Fibroblast of skin of back (primary cell): ENCODE measurements around the gene PTPN13.
"Not testable (repeated sequence)": the region's sequence is repeated elsewhere in the genome, so short reads cannot be mapped to it uniquely, and the experiment has no call there.

ENCODE experiments used
- DNase-seq: peaks from one replicate; pipeline ENCODE4 v3.0.0-alpha.2; 2013

Gene PTPN13

DNA sequence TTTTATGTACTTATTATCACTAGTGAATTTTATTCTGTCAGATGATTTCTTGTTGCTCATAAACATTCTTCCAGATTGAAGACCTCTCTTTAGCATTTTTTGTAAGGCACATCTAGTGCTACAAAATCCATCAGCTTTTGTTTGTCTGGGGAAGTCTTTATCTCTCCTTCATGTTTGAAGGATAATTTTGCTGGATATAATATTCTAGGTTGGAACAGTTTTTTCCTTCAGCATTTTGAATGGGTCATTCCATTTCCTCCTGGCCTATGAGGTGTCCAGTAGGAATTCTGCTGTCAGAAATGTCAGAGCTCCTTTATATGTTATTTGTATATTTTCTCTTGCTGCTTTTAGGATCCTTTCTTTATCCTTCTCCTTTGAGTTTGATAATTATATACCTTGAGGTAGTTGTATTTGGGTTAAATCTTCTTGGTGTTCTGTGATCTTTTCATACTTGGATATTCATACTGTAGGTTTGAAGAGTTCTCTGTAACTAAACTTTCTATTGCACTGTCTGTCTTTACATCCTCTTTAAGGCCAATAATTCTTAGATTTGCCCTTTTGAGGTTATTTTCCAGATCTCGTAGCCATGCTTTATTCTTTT, 58.3 kb downstream of the PTPN13 start:
- no peak for DNase-seq

DNA sequence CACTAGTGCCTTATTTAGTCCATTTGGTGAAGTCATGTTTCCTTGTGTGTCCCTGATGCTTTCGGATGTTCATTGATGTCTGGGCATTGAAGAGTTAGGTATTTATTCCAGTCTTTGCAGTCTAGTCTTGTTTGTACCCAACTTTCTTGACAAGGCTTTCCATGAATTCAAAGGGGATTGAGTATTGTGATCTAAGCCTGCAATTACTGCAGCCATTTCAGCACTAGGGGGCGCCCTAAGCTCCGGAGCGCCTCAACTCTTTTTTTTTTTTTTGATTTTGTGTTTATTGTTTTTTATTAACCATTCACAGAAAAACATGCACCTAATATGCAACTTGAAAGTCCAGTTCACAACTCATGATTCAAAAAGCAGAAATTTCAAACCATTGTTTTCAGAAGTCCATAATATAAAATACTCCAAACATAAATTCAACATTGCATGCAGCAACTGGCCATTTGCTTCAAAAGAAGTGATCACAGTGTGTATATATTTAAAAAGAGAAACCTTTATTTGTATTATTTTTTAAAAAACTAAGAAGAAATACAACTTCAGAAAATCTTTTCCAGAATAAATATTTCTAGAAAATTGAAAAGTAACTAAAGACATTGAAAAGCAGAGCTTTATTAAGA, 59.2 kb downstream of the PTPN13 start:
- no peak for DNase-seq

DNA sequence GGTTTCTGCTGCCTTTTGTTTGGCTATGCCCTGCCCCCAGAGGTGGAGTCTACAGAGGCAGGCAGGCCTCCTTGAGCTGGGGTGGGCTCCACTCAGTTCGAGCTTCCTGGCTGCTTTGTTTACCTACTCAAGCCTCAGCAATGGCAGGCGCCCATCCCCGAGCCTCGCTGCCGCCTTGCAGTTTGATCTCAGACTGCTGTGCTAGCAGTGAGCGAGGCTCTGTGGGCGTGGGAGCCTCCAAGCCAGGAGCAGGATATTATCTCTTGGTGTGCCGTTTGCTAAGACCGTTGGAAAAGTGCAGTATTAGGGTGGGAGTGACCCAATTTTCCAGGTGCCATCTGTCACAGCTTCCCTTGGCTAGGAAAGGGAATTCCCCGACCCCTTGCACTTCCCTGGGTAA, 62.7 kb downstream of the PTPN13 start:
- not testable (repeated sequence) for DNase-seq

DNA sequence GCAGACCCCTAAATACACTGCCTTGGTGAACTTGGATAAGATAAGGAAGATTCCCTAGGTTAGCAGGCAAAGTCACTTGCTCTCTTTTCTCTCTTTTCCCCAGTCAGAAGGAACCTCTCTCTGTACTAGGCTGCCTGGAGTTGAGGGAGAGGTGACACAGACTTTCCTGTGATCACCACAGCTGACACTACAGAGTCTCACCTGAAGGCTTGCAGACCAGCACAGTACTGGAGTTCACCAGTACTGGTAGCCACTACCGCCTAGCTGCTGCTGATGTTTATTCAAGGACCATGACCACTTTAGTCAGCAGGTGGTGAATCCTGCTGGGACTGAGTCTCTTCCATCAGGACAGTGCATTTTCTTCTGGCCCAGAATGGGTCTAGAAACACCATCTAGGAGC, 63.3 kb downstream of the PTPN13 start:
- no peak for DNase-seq

DNA sequence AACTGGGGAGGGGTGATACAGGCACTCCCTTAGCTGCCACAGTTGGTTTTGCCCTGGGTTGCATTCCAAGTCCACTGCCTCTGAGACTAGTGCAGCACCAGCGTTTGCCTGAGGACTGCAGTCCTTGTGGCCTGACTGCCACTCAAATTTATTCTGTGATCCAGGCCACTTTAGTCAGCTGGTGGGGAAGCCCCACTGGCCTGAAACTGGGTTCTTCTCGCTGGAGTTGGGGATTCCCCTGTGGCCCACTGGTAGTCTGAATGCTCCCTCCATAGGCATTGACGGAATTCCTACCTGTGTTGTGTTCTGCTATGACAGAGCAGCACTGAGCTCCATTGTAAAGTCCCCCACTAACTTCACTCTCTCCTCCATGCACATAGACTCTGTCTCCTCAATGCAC, 63.8 kb downstream of the PTPN13 start:
- no peak for DNase-seq

DNA sequence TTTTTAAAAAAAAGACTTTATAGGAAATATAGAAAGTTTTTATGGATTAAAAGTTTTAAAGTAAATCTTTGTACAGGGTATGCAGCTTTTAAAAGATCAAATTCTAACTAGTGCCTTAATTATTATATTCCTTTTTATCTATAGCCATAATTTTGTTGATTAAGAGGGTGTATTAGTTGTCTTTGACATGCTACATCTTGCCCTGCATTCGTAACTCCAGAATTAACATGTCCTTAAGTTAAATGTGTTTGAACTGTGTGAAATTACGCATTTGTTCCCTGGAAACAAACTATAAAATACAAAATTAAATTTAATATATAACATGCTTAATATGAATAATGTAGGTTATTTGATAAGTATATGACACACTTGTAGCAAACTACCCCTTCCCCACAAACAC, 66.3 kb downstream of the PTPN13 start:
- DNase-seq = no peak

DNA sequence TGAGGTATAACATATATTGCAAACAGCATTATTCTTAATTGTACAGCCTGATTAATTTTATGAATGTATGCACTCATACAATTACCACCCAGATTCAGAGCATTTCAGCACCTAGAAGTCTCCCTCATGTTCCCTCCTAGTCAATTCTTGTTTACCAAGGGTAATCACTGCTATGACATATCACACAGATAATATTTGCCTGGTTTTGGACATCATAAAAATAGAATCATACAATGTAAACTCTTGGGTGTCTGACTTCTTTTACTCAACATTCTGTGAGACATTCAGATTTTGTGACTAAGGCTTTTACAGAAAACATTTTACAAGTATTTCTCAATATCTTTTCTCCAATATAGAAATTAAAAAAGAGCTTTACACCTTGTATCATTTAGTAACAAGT, 66.9 kb downstream of the PTPN13 start:
- no peak for DNase-seq

DNA sequence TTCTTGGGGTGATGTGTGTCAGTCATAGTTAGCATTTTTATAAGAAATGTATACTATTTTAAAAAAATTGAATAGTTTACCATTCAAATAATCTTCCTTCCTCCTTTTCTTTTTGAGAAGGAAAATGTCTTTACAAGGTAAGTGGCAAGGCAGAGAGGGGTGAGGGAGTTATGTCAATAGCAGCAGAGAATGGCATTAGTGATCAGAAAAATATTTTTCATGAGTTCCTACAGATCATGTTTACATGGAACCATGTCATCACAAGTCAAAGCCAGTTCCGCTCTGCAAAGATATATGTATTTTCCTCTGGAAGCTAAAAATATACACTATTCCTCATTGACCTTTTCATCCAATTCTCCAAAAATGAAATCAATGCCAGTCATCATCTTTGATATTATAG, 67.3 kb downstream of the PTPN13 start:
- no peak for DNase-seq

DNA sequence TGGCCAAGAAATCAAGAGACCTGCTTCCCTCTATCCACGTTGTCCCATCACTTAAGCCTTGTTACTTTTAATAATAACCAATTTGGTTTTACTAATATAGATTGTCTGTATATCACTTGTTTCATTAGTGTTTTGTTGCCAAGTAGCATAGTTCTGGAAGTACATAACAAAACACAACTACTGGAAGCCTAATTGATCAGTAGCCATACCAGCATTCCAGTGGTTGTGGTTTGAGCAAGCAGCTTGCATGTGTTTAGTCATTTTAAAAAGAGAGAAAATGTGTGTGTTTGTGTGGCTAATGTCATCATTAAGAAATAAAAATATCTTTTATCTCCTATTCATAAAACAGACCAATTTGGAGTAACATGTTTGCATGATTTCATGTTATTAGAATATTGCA, 70.8 kb downstream of the PTPN13 start:
- DNase-seq = peak; percentile 71

DNA sequence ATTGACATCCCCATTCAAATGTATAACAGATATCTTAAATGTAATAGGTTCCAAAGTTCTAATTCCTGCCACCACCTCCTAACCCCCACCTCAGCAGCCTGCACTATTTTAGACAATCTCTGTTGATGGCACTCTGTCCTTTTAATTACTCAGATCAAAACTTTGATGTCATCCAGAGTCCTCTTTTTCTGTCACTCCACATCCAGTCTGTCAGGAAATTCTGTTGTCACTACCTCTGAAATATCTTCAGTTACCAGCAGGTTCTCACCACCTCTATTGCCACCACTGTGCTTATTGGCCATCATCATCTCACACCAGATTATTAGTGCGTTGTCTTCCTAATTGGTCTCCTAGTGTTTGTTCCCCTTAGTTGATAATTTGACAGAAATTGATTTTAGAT, 76.2 kb downstream of the PTPN13 start:
- no peak for DNase-seq

DNA sequence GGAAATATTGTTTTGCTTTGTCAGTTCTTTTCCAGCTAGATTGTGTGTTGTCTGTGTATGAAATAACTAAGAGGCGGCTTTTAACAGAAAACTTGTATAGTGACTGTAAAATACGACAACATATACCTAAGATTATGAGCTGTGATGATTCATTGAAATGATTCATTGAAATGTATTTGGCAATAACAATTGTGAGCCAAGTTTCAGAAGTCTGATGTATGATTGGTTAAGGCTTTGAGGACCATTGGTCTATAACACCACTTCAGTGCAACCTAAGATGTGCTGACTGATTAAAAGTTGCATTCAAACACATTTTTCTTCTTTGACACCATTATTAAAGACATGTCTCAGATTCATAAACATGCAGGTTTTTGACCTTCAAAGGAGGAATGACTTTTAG, 76.6 kb downstream of the PTPN13 start:
- peak; percentile 56 for DNase-seq

DNA sequence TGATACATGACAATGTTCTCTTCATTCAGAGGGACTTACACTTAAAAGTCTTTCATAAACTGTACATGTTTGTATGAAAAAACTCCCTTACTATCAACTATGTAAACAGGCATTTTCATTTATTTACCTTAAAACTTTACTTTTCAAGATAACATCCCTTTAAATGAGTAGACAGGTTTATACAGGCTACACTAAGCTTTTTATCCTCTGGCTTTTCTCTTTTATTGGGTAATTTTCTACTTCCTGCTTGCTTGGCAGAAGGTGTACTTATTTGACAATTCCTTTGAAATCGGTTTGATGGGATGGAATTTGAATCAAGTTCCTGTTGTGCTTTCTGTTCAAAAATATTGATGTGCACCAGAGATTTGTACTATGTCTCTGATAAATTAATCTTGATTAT, 81.4 kb downstream of the PTPN13 start:
- DNase-seq = no peak

DNA sequence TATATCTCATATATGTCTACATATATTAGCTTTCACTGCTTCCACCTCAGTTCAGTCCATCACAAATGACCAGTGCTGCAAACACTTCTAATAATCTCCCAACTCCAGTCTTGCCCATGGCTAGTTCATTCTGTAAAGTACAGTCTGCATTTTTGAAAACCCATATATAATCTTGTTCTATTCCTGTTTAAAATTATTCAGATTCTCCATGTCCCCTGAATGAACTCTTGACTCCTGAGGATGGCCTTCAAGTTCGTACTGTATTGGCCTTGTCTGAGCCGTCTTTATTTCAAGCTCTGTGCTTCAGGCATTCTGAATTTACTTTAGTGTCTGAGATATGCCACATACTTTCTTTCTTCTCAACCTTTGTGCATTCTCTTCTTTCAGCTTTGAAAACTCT, 84.7 kb downstream of the PTPN13 start:
- DNase-seq = no peak

DNA sequence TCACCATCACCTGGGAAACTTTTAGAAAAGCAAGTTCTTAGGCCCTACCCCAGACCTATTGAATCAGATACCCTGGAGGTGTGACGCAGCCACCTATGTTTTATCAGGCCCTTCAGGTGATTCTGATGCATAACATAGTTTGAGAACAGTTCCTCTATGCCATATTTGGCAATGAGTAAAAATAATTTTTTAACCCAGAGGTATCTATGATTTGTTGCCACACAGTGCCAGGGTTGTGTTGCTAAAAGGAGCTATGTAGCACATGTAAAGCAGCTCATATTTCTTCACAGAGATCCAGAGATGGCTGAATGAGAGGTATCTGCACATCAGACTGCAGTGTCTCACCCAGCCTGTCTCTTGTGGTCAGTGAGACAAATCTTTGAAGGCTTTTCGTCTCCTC, 85.3 kb downstream of the PTPN13 start:
- no peak for DNase-seq

DNA sequence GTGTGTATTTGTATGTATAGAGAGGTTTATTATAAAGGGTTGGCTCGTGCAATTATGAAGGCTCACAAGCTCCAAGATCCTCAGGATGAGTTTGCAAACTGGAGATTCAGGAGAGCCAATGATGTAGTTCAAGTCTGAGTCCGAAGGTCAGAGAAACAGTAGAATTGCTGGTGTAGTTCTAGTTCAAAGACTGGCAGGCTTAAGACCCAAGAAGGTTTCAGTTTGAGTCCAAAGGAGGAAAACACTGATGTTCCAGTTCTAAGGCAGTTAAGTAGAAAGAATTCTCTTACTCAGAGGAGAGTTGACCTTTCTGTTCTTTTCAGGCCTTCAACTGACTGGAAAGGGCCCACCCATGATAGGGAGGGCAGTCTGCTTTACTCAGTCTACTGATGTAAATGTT, 89.1 kb downstream of the PTPN13 start:
- DNase-seq = no peak

DNA sequence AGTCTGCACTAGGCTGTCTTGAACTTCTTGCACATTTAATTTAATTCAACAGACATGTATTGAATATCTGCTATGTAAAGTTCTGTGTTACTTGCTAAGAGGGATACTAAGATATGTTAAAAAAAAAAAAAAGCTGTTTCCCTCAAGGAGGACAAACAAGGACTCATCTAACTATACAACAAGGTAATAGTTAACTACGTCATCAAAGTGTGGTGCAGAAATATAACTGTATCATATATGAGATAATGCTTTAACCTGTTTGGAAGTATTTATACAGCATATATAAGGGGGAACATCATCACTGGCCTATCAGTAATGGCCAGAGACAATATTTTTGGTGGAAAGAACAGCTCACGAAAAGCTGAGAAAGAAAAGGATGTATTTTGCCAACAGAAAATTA, 89.9 kb downstream of the PTPN13 start:
- DNase-seq = no peak

DNA sequence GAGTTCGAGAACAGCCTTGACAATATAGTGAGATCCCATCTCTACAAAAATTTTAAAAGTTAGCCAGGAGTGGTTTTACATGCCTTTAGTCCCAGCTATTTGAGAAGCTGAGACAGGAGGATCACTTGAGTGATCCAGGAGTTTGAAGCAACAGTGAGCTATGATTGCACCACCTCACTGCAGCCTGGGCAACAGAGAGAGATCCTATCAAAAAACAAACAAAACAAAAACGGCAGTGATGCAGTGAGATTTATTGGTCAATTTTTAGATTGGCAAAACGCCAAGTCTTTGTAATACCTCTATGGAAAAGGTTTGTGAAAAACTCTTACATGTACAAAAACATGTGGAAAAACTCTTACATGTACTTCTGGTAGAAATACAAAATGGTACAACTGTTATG, 91.3 kb downstream of the PTPN13 start:
- no peak for DNase-seq

DNA sequence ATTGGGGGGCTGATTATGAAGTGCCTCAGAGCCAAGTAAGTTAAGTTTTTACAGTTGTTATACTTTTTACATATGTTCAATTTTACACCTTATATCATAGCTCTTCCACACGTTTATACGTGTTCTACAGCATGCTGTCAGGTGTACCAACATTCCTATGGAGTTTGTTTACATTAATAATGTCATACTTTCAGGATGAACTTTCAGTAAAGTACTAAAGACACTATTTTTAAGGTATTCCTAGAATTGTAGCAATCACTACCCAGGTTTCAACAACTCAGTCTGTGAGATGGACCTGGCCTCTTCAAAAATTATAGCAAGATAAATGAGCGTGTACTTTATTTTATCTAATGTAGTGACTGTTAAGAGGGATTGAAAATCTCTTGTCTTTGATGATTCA, 92.6 kb downstream of the PTPN13 start:
- DNase-seq = no peak

DNA sequence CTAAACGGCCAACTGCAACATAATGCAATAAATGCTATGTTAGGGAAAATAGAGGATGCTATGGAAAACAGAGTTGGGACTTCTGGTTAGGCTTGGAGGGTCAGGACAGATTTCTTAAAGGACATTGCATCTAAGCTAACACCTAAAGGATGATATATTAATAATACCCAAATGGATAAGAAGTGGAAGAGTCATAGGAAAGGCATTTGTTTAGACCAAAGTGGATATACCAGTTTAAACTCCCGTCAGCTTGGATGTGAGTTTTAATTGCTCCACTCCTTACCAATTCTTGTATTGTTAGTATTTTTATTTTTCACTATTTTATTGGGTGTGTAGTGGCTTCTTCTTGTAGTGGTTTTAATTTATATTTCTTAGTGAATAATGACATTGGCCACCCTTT, 93.9 kb downstream of the PTPN13 start:
- DNase-seq = no peak

DNA sequence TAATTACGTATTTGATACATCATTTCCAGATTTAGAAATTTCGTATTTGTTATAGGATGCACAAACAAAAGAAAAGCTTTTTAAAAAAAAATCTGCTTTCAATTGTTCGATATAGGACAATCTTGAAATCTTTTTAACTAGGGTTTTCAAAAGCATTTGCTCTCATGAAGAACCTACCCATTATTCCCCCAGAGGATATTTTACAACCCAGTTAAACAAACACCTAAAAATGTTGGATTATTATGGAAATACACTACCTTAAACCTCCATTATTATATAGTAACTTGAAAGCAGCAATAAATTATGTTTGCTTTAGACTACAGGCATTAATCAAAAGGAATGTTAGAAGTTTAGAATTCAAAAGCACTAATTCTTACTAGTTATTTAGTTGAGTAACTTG, 110.5 kb downstream of the PTPN13 start:
- no peak for DNase-seq

DNA sequence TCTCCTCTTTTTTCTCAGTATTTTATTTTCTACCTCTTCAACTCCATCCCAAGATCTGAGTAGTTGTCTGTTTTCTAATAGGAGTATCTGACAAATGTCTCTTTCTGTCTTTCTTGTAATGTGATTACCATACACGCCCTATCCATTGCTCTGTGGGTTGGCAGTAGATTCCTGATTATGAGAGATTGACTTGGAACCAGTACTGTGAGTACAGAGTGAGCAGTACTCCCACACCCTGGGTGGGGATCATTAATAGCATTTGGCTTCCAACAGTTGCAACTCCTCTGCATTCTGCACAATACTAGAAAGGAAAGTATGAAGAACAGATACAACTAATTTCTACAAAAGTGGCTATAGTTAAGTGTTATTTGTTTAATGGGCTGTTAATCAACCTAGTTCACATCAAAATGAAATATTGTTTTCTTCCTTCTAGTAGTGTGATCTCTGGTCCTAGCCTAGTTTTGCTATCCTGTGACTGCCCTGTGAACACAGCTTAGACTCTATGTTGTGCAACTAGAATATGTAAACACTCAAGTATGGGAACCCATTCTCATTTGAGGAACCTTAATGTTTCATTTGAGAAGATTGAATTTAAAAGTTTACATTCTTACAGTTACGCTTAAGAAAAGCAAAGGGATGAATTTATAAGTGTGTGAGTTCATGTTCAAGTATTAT, 112.9 kb downstream of the PTPN13 start:
- no peak for DNase-seq

DNA sequence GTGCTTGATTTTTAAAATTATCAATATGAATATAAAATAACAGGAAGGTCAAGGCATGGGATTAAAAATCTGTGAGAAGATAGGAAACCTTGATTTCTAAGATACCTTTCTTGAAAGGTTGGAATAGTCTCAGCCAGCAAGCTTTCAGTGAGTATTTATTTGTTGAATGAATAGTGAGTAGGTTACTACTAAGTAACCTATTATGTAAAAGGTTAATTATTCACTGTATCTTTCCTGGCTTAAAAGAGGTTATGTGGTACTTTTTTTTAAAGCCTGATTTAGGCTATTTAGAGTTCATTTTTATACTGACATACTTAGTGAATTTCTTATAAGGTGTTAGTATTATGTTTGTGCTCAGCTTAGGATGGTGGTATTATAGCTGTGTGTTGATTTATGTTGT, 123.5 kb downstream of the PTPN13 start:
- no peak for DNase-seq

DNA sequence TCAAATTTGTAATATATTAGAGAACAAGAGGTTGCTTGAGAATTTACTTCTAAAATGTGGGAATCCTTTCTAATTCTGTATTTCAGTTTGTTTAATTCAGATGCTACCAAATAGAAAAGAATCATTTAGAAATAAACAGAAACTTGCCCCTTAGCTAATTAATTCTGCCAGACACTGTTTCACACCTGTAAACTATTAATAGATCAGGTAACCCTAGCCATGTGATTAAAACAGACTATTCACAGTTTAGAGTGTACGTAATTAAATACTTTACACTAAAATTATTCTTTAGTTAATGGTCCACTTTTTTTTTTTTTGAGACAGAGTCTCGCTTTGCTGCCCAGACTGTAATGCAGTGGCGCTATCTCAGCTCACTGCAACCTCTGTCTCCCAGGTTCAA, 124.0 kb downstream of the PTPN13 start:
- no peak for DNase-seq

DNA sequence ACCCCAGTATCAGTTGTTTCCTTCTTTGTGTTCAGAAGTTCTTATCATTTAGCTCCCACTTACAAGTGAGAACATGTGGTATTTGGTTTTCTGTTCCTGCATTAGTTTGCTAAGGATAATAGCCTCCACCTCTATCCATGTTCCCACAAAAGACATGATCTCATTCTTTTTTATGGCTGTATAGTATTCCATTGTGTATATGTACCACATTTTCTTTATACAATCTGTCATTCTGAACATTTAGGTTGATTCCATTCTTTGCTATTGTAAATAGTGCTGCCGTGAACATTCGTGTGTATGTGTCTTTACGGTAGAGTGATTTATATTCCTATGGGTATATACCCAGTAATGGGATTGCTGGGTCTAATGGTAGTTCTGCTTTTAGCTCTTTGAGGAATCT, 125.0 kb downstream of the PTPN13 start:
- DNase-seq = not testable (repeated sequence)
